Body of pancreas (tissue), 4 donors: ENCODE data around the gene SPPL2A. TPM values are rescaled to one million over a fixed set of nuclear protein-coding genes. Genes with fewer than 3 reads are reported as not detected.

Source experiments
- ATAC-seq: fragments of 150-250 bp; one replicate; pipeline ENCODE4 v1.9.1; 2016
- DNase-seq, 4 donors: peaks; one replicate each; pipeline ENCODE4 v3.0.0-alpha.2; 2019
- H3K27ac ChIP-seq, 4 donors: fragments of 200-600 bp; sonication (generic); 1 replicate in 3 of 4; 2 replicates in 1 of 4; pipeline versions ENCODE4 v1.5.1 to v1.6.1; 2016 to 2019; ENCODE audit warnings: mild to moderate bottlenecking in 1 of 4, mixed read lengths in 1 of 4, moderate library complexity in 1 of 4
- H3K27me3 ChIP-seq, 2 donors: fragments of 200-600 bp; sonication (generic); one replicate each; pipeline ENCODE4 v1.6.0; 2016; ENCODE audit warnings: mild to moderate bottlenecking in 1 of 2
- H3K36me3 ChIP-seq, 2 donors: fragments of 200-600 bp; sonication (generic); replicated peaks in 1 of 2; 2 replicates each; pipeline ENCODE4 v1.5.1; 2016; ENCODE audit warnings: low read depth in 2 of 2; ENCODE audit not compliant: insufficient read depth in 1 of 2
- H3K4me1 ChIP-seq: fragments of 200-600 bp; sonication (generic); one replicate; pipeline ENCODE4 v1.6.0; 2016
- H3K4me3 ChIP-seq, 2 donors: fragments of 200-600 bp; sonication (generic); 1 replicate in 1 of 2; 2 replicates in 1 of 2; pipeline ENCODE4 v1.5.1; 2016 to 2019
- H3K9me3 ChIP-seq, 3 donors: fragments of 200-600 bp; sonication (generic); 1 replicate in 2 of 3; 2 replicates in 1 of 3; pipeline ENCODE4 v1.5.1; 2016
- POLR2A ChIP-seq, 3 donors: fragments of 450-650 bp; IDR thresholded peaks; one replicate each; pipeline ENCODE4 v1.6.1; 2016; ENCODE audit warnings: antibody characterized with exemption in 3 of 3, mild to moderate bottlenecking in 2 of 3
- WGBS, 2 donors: methylation state at CpG; one replicate each; pipeline ENCODE4 v1.1.5; 2017; 5-methylcytosine and 5-hydroxymethylcytosine counted together
- intact Hi-C: fragments of 100-400 bp; cut with DNase I; formaldehyde crosslinking; loops from one replicate; pipeline ENCODE4 v1.15.1; 2023
- total RNA-seq, 2 donors: library from RNA; depleted of rRNA; stranded (reverse); fragments of >200 nt; gene quantifications; one replicate each; pipeline ENCODE4 v1.1.0, GENCODE V29; 2016
- TF ChIP-seq, protein P1 (sequence below), 7 experiments: fragments of 450-650 bp in 4 of 7; fragments of 200-600 bp in 3 of 7; sonication (generic) in 3 of 7; IDR thresholded peaks; one replicate each; pipeline ENCODE4 v1.5.1; 2016 to 2019; ENCODE audit warnings: antibody characterized with exemption in 7 of 7

Gene SPPL2A
- total RNA-seq, 2 donors from 2014 or later, result 83.8 to 105 TPM

DNA sequence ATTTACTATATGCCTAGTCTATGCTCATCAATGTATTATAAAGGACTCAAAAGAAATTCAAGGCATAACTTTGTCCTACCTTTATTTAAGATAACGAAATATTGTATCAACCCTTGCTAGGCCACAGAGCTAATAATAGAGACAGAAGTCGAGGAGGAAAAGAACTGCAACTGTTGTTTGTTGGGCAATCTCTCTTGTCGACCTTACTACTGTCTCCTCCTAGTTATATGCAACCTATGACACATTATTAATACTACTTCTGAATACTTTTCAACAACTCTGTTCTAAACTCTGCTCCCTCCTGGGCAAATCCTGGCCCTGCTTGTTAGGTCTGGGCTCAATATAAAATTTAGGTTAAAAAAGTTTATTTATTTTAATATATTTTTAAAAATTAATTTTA lies 24.6 kb downstream of the SPPL2A start:
- DNase-seq, result no peak
- intact Hi-C loops, result no loop called here
- no peak for ATAC-seq
- Histone ChIP-seq H3K27me3 (no peaks in the 10 kb centered on the region), H3K36me3 (peaks cover 3 to 8% of the 10 kb centered on the region in 2 donors), H3K4me3 (no peak overlapping the region), H3K9me3 (no peaks in the 10 kb centered on the region), H3K4me1 (no peaks in the 10 kb centered on the region), H3K27ac (no peak overlapping the region)
- WGBS, 2 donors, result 74 to 84% methylated on average over 3 of the region's 3 CpGs
- TF ChIP-seq, protein P1, sequence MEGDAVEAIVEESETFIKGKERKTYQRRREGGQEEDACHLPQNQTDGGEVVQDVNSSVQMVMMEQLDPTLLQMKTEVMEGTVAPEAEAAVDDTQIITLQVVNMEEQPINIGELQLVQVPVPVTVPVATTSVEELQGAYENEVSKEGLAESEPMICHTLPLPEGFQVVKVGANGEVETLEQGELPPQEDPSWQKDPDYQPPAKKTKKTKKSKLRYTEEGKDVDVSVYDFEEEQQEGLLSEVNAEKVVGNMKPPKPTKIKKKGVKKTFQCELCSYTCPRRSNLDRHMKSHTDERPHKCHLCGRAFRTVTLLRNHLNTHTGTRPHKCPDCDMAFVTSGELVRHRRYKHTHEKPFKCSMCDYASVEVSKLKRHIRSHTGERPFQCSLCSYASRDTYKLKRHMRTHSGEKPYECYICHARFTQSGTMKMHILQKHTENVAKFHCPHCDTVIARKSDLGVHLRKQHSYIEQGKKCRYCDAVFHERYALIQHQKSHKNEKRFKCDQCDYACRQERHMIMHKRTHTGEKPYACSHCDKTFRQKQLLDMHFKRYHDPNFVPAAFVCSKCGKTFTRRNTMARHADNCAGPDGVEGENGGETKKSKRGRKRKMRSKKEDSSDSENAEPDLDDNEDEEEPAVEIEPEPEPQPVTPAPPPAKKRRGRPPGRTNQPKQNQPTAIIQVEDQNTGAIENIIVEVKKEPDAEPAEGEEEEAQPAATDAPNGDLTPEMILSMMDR (IDR thresholded peaks at IDR 0.05), result no peak
- no peak for TF ChIP-seq POLR2A (IDR thresholded peaks at IDR 0.05)

- Histone ChIP-seq H3K4me3 (no peak overlapping the region), H3K27ac (no peak overlapping the region), H3K36me3 (peaks cover 3 to 19% of the 10 kb centered on the region in 2 donors), H3K4me1 (no peaks in the 10 kb centered on the region), H3K27me3 (no peaks in the 10 kb centered on the region), H3K9me3 (no peaks in the 10 kb centered on the region)
- DNase-seq (no peak), ATAC-seq (no peak)
- no peak for TF ChIP-seq POLR2A (IDR thresholded peaks at IDR 0.05)
- TF ChIP-seq, protein P1 (IDR thresholded peaks at IDR 0.05), result no peak
- 88 to 97% methylated on average over 8 of the region's 8 CpGs for WGBS, 2 donors
- intact Hi-C loops, result no loop called here
These were observed 28.7 kb downstream of the SPPL2A start for GRCh38 chr15:50736823-50737222.

DNA sequence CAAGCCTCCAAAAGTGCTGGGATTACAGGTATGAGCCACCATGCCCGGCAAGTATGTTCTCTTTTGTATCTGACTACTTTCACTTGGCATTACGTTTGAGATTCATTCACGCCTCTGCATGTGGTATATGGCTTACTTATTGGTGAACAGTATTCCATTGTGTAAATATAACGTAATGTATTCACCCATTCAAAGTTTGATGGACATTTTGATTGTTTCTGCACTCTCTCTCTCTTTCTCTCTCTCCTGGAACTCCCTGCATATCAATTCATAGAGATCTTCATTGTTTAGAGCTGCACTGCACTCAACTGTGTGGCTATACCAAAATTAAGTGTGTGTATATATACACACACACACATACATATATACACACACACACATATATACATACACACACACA lies 30.4 kb downstream of the SPPL2A start:
- TF ChIP-seq, protein P1 (IDR thresholded peaks at IDR 0.05), result no peak
- no peak for TF ChIP-seq POLR2A (IDR thresholded peaks at IDR 0.05)
- H3K9me3 ChIP-seq, result no peaks in the 10 kb centered on the region
- WGBS, 2 donors, result 68 to 82% methylated on average over 4 of the region's 4 CpGs

DNA sequence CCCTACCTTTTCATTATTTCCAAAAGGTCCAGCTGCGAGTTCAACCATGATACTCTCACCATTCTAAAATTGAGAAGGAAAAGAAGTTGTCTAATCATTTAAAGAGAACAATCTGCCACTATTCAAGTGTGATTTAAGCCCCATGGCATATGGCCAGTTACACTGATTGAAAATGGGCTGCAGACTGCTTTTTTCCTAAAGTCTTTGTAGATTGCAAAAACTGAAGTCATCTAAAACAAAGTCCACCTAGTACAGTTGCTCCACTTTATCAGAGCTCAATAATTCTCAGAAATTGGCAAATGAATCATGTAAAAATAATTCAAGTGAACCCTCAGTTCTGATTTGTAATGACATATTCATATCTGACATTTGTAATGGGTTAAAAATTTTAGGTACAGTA lies 39.2 kb downstream of the SPPL2A start:
- no peak for TF ChIP-seq POLR2A (IDR thresholded peaks at IDR 0.05)
- TF ChIP-seq, protein P1 (IDR thresholded peaks at IDR 0.05), result no peak
- ATAC-seq, result no peak
- no peaks in the 10 kb centered on the region for H3K4me1 ChIP-seq
- no peak overlapping the region for H3K4me3 ChIP-seq
- whole genome bisulfite sequencing, 2 donors, result 93 to 100% methylated on average over 1 of the region's 1 CpG
- H3K27ac ChIP-seq, result no peak overlapping the region
- peaks cover 9 to 18% of the 10 kb centered on the region in 2 donors for H3K36me3 ChIP-seq
- no peaks in the 10 kb centered on the region for H3K9me3 ChIP-seq
- DNase-seq, result no peak
- intact Hi-C loops, result no loop called here
- no peaks in the 10 kb centered on the region for H3K27me3 ChIP-seq

More for the DNA sequence above, 30.4 kb downstream of the SPPL2A start:
- Histone ChIP-seq H3K4me1 (no peaks in the 10 kb centered on the region), H3K27ac (no peak overlapping the region), H3K4me3 (no peak overlapping the region), H3K27me3 (no peaks in the 10 kb centered on the region), H3K36me3 (peaks cover 7 to 20% of the 10 kb centered on the region in 2 donors)
- ATAC-seq, result no peak
- intact Hi-C loops, result no loop called here
- DNase-seq, result no peak

DNA sequence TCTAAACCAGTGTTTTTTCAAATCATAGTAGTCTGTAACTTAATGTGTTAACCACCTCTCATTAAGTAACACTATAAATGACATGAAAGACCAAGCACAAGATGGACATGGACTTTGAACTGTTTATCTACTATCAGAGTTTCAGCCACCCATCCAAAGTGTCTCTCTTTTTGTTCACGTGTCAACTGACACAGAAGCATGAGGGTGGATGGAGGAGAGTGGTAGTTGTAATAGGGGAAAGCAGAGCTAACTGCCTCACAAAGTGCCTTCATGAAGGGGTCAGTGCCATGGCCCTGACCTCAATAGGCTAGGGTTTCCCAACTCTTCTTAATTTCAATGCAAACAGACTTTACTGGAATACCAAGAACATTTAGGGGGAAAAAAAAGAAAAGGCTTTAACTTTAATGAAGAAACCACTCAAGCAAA lies 46.8 kb downstream of the SPPL2A start:
- Histone ChIP-seq H3K9me3 (no peaks in the 10 kb centered on the region), H3K4me1 (no peaks in the 10 kb centered on the region), H3K36me3 (peaks cover 0 to 14% of the 10 kb centered on the region in 2 donors), H3K27ac (no peak overlapping the region), H3K4me3 (no peak overlapping the region), H3K27me3 (no peaks in the 10 kb centered on the region)
- 17 to 21% methylated on average over 1 of the region's 1 CpG for WGBS, 2 donors
- no peak for TF ChIP-seq POLR2A (IDR thresholded peaks at IDR 0.05)
- TF ChIP-seq, protein P1 (IDR thresholded peaks at IDR 0.05), result no peak
- DNase-seq, result no peak
- no peak for ATAC-seq
- intact Hi-C loops, result no loop called here
